HG02852 (cell line): Measurements from ENCODE around the gene OR5AN1.
A peak's percentile ranks its signal among the peaks of the same experiment; 100 is the strongest.
"Not testable (repeated sequence)": the region's sequence is repeated elsewhere in the genome, so short reads cannot be mapped to it uniquely, and the experiment has no call there.

Source experiments
- ATAC-seq: cut with Tn5 transposase; IDR thresholded peaks from one replicate; pipeline ENCODE4 v1.9.1; 2021; ENCODE audit warnings: mild to moderate bottlenecking, moderate library complexity; ENCODE audit not compliant: unreplicated experiment

Gene OR5AN1

GRCh38 chr11:59358595-59358994, at the start of gene OR5AN1:
Gene OR5AN1 (plus strand): TSS chr11:59358895. CDS start chr11:59364459, 5,564 bp downstream.
- ATAC-seq: no peak

- ATAC-seq: no peak
These were observed 23.7 kb upstream of the OR5AN1 start for GRCh38 chr11:59335001-59335400.

- ATAC-seq: no peak
These were observed 22.5 kb upstream of the OR5AN1 start for GRCh38 chr11:59336176-59336575.

GRCh38 chr11:59336931-59337330, 21.8 kb upstream of the OR5AN1 start:
- ATAC-seq: no peak

- not testable (repeated sequence) for ATAC-seq
These were observed 9.0 kb upstream of the OR5AN1 start for GRCh38 chr11:59349657-59350056.

GRCh38 chr11:59355226-59355625, 3.5 kb upstream of the OR5AN1 start:
- ATAC-seq: no peak

- no peak for ATAC-seq
These were observed 2.1 kb upstream of the OR5AN1 start for GRCh38 chr11:59356561-59356960.

- ATAC-seq: no peak
These were observed 675 bp upstream of the OR5AN1 start for GRCh38 chr11:59358020-59358419.

GRCh38 chr11:59365232-59366018, 6.7 kb downstream of the OR5AN1 start:
- ATAC-seq: no peak

- no peak for ATAC-seq
These were observed 9.7 kb downstream of the OR5AN1 start for GRCh38 chr11:59368238-59369022.

GRCh38 chr11:59372324-59372723, 13.6 kb downstream of the OR5AN1 start:
- ATAC-seq: not testable (repeated sequence)

GRCh38 chr11:59380263-59381059, 21.8 kb downstream of the OR5AN1 start:
- ATAC-seq: peak; percentile 98

GRCh38 chr11:59394186-59394585, 35.5 kb downstream of the OR5AN1 start:
- no peak for ATAC-seq

- ATAC-seq: no peak
These were observed 42.0 kb downstream of the OR5AN1 start for GRCh38 chr11:59400461-59401261.

GRCh38 chr11:59401262-59401552, 42.5 kb downstream of the OR5AN1 start:
- ATAC-seq: no peak

GRCh38 chr11:59403546-59403945, 44.9 kb downstream of the OR5AN1 start:
- no peak for ATAC-seq

- ATAC-seq: no peak
These were observed 55.0 kb downstream of the OR5AN1 start for GRCh38 chr11:59413646-59414045.

- no peak for ATAC-seq
These were observed 56.4 kb downstream of the OR5AN1 start for GRCh38 chr11:59415111-59415510.

GRCh38 chr11:59416613-59417012, 57.9 kb downstream of the OR5AN1 start:
- ATAC-seq: no peak

- no peak for ATAC-seq
These were observed 58.3 kb downstream of the OR5AN1 start for GRCh38 chr11:59417023-59417422.

GRCh38 chr11:59418156-59418555, 59.5 kb downstream of the OR5AN1 start:
- no peak for ATAC-seq
